K562 (cell line): ENCODE data around the gene SETD7.

ENCODE experiments used
- CCAR2 ChIP-seq: fragments of 200-400 bp; formaldehyde crosslinking; IDR thresholded peaks from 2 replicates; pipeline ENCODE4 v1.6.1; 2017; ENCODE audit warnings: mild to moderate bottlenecking, low read depth, low read length
- GTF2E2 ChIP-seq: fragments of 200-800 bp; sonication (Bioruptor generic); IDR thresholded peaks from 2 replicates; pipeline ENCODE4 v1.6.1; 2016; ENCODE audit warnings: missing genetic modification characterization, missing compliant biosample characterization
- HNRNPLL ChIP-seq: fragments of 200-400 bp; formaldehyde crosslinking; IDR thresholded peaks from 2 replicates; pipeline ENCODE4 v1.6.1; 2017; ENCODE audit warnings: low read length, low read depth, mild to moderate bottlenecking; ENCODE audit not compliant: poor library complexity, severe bottlenecking
- NFRKB ChIP-seq: fragments of 450-650 bp; IDR thresholded peaks from 2 replicates; pipeline ENCODE4 v1.6.1; 2016; ENCODE audit warnings: low read depth
- NR2C1 ChIP-seq, 2 experiments: fragments of 450-650 bp; IDR thresholded peaks; 2 replicates each; pipeline ENCODE4 v1.6.1; 2017; ENCODE audit warnings: mild to moderate bottlenecking in 2 of 2, antibody characterized with exemption in 1 of 2, inconsistent platforms in 1 of 2, missing compliant biosample characterization in 1 of 2, missing genetic modification characterization in 1 of 2
- NRF1 ChIP-seq, 2 experiments: fragments of 450-650 bp; IDR thresholded peaks in 1 of 2; conservative IDR thresholded peaks in 1 of 2; 2 replicates each; pipeline ENCODE4 v1.6.1; 2014; ENCODE audit warnings: mild to moderate bottlenecking in 2 of 2
- TAF1 ChIP-seq: IDR thresholded peaks from 2 replicates; pipeline ENCODE4 v1.6.1; 2011; ENCODE audit warnings: mild to moderate bottlenecking, low read length, moderate library complexity; ENCODE audit not compliant: insufficient read depth, control insufficient read depth, severe bottlenecking; ENCODE audit errors: extremely low read depth
- ZBTB7A ChIP-seq: IDR thresholded peaks from 2 replicates; pipeline ENCODE4 v1.6.1; 2011; ENCODE audit warnings: low read depth, mild to moderate bottlenecking, low read length, moderate library complexity, borderline replicate concordance; ENCODE audit not compliant: control insufficient read depth
- ZNF24 ChIP-seq: fragments of 450-650 bp; IDR thresholded peaks from 2 replicates; pipeline ENCODE4 v1.6.1; 2016
- TF ChIP-seq, protein P1 (sequence below): IDR thresholded peaks from 2 replicates; pipeline ENCODE4 v1.6.1; 2016; ENCODE audit warnings: missing genetic modification characterization, missing compliant biosample characterization
- TF ChIP-seq, protein P2 (sequence below): sonication (generic); formaldehyde crosslinking; IDR thresholded peaks from 2 replicates; pipeline ENCODE4 v1.8.0; 2022; ENCODE audit warnings: mild to moderate bottlenecking, missing genetic modification reagents
- TF ChIP-seq, protein P3 (sequence below): fragments of 150-350 bp; IDR thresholded peaks from 2 replicates; pipeline ENCODE4 v1.6.1; 2014; ENCODE audit warnings: low read depth, mild to moderate bottlenecking, low read length, borderline replicate concordance
- TF ChIP-seq, protein P4 (sequence below), 2 experiments: fragments of 450-650 bp in 1 of 2; sonication (generic) in 1 of 2; formaldehyde crosslinking in 1 of 2; IDR thresholded peaks in 1 of 2; conservative IDR thresholded peaks in 1 of 2; 2 replicates each; pipeline versions ENCODE4 v1.6.1 to v1.8.1; 2016 to 2023; ENCODE audit warnings: mild to moderate bottlenecking in 2 of 2, moderate library complexity in 2 of 2, inconsistent platforms in 1 of 2, missing genetic modification reagents in 1 of 2
- TF ChIP-seq, protein P5 (sequence below), 3 experiments: IDR thresholded peaks in 2 of 3; conservative IDR thresholded peaks in 1 of 3; 2 replicates each; pipeline ENCODE4 v1.5.1; 2011 to 2012; ENCODE audit warnings: low read length in 3 of 3, mild to moderate bottlenecking in 3 of 3, control low read depth in 2 of 3, improper control_type of control experiment in 1 of 3, inconsistent platforms in 1 of 3, low read depth in 1 of 3, mixed read lengths in 1 of 3, moderate library complexity in 1 of 3; ENCODE audit not compliant: insufficient read depth in 2 of 3

DNA sequence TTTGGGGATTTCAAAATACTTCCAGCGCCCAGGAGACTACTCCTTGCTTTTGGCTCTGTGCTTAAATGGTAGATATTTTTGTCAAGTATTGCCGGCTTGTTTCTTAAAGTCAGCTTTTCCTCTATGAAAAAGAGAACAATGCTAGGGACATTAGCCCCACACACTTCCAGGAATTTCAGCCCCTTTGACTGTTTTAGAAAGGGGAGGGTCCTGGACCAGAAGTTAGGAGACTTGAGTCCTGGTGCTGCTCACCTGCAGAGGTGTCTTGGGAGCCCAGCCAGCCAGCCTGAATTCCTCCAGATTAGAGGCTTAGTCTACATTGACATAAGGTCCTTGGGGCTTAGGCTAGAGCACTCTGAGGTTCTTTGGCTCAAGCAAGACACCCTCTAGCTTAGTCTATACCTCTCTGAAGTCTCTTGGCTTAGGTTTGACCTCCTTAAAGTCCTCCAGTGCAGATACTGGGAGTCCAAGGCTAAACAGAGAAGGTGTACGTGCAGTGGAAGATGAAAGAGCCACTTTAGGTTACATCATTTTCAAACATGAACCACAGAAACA lies 1.6 kb upstream of the SETD7 start:
- TF ChIP-seq CCAR2 (no peak), NFRKB (no peak), NR2C1 (IDR thresholded peaks at IDR 0.05) (no peak), NR2C1 (tag; IDR thresholded peaks at IDR 0.05) (no peak), NRF1 (conservative IDR thresholded peaks at IDR 0.05 in 1 of 2, IDR thresholded peaks at IDR 0.05 in 1 of 2) (no peak), ZBTB7A (no peak), HNRNPLL (no peak), ZNF24 (no peak), GTF2E2 (tag) (no peak), TAF1 (no peak)
- TF ChIP-seq, protein P1, sequence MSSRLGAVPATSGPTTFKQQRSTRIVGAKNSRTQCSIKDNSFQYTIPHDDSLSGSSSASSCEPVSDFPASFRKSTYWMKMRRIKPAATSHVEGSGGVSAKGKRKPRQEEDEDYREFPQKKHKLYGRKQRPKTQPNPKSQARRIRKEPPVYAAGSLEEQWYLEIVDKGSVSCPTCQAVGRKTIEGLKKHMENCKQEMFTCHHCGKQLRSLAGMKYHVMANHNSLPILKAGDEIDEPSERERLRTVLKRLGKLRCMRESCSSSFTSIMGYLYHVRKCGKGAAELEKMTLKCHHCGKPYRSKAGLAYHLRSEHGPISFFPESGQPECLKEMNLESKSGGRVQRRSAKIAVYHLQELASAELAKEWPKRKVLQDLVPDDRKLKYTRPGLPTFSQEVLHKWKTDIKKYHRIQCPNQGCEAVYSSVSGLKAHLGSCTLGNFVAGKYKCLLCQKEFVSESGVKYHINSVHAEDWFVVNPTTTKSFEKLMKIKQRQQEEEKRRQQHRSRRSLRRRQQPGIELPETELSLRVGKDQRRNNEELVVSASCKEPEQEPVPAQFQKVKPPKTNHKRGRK (tag): no peak
- TF ChIP-seq, protein P2, sequence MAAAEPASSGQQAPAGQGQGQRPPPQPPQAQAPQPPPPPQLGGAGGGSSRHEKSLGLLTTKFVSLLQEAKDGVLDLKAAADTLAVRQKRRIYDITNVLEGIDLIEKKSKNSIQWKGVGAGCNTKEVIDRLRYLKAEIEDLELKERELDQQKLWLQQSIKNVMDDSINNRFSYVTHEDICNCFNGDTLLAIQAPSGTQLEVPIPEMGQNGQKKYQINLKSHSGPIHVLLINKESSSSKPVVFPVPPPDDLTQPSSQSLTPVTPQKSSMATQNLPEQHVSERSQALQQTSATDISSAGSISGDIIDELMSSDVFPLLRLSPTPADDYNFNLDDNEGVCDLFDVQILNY: no peak
- TF ChIP-seq, protein P3, sequence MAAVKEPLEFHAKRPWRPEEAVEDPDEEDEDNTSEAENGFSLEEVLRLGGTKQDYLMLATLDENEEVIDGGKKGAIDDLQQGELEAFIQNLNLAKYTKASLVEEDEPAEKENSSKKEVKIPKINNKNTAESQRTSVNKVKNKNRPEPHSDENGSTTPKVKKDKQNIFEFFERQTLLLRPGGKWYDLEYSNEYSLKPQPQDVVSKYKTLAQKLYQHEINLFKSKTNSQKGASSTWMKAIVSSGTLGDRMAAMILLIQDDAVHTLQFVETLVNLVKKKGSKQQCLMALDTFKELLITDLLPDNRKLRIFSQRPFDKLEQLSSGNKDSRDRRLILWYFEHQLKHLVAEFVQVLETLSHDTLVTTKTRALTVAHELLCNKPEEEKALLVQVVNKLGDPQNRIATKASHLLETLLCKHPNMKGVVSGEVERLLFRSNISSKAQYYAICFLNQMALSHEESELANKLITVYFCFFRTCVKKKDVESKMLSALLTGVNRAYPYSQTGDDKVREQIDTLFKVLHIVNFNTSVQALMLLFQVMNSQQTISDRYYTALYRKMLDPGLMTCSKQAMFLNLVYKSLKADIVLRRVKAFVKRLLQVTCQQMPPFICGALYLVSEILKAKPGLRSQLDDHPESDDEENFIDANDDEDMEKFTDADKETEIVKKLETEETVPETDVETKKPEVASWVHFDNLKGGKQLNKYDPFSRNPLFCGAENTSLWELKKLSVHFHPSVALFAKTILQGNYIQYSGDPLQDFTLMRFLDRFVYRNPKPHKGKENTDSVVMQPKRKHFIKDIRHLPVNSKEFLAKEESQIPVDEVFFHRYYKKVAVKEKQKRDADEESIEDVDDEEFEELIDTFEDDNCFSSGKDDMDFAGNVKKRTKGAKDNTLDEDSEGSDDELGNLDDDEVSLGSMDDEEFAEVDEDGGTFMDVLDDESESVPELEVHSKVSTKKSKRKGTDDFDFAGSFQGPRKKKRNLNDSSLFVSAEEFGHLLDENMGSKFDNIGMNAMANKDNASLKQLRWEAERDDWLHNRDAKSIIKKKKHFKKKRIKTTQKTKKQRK: no peak
- TF ChIP-seq, protein P4, sequence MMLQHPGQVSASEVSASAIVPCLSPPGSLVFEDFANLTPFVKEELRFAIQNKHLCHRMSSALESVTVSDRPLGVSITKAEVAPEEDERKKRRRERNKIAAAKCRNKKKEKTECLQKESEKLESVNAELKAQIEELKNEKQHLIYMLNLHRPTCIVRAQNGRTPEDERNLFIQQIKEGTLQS (IDR thresholded peaks at IDR 0.05): no peak; the same call in 1 of the 2 replicates
- TF ChIP-seq, protein P4 (CRISPR knock-in tag; conservative IDR thresholded peaks at IDR 0.05): no peak
- TF ChIP-seq, protein P5, sequence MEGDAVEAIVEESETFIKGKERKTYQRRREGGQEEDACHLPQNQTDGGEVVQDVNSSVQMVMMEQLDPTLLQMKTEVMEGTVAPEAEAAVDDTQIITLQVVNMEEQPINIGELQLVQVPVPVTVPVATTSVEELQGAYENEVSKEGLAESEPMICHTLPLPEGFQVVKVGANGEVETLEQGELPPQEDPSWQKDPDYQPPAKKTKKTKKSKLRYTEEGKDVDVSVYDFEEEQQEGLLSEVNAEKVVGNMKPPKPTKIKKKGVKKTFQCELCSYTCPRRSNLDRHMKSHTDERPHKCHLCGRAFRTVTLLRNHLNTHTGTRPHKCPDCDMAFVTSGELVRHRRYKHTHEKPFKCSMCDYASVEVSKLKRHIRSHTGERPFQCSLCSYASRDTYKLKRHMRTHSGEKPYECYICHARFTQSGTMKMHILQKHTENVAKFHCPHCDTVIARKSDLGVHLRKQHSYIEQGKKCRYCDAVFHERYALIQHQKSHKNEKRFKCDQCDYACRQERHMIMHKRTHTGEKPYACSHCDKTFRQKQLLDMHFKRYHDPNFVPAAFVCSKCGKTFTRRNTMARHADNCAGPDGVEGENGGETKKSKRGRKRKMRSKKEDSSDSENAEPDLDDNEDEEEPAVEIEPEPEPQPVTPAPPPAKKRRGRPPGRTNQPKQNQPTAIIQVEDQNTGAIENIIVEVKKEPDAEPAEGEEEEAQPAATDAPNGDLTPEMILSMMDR (IDR thresholded peaks at IDR 0.05 in 2 of 3, conservative IDR thresholded peaks at IDR 0.05 in 1 of 3; ENCODE audit: insufficient read depth in 2 of 3, low read depth in 1 of 3, low read length in 3 of 3): no peak
